Fibroblast of lung (primary cell): ENCODE results near the gene RMND5B.

Experiments used
- EZH2 ChIP-seq: IDR thresholded peaks from 2 replicates; pipeline ENCODE4 v1.5.1; 2012; ENCODE audit warnings: low read length, control low read depth, mild to moderate bottlenecking; ENCODE audit errors: missing control alignments
- TF ChIP-seq, protein P1 (sequence below), 2 donors: IDR thresholded peaks in 1 of 2; conservative IDR thresholded peaks in 1 of 2; 1 replicate in 1 of 2; 2 replicates in 1 of 2; pipeline ENCODE4 v1.5.1; 2011 to 2012; ENCODE audit warnings: low read length in 2 of 2, control low read depth in 1 of 2, inconsistent platforms in 1 of 2, low read depth in 1 of 2, mild to moderate bottlenecking in 1 of 2

DNA sequence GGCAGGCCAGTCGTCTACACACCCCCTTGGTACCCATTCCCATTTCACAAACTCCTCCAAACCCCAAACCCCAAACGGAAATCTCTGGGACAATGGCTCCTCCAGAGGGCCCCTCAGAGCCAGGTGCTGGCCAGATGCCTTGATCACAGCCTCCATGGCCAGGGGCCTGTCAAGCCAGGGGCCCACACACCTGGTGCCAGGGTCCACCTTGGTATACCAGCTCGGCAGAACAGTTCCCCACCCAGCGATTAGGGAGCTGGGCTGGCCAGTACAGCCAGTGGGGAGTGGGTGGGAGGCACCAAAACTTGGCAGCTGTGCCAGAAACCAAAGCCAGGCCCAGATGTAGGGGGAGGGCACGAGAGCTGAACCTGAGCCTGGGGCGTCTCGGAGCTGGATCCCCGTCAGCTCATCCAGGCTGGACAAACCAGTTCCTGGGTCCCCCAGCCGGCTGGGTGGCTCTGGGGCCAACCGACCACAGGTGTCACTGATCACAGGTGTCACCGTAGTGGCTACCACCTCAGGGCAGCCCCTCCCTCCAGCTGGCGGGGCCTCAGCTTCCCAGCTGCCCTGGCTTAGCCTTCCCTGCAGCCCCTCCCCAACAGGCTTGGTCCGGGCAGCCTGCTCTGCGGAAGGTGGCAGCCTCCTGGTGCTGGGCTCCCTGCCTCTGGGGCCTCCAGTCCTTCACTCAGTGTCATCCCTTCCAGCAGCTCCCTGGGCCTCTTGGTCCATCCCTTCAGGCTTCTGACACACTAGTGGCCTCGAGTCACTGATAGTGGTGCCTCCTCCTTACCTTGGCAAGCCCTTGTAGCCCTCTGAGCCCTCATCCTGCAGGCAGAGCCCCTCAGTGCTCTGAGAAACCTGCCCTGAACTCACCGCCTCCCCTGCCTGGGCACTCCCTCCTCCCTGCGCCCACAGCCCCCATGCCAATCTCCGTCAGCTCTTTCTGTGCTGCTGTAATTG, 6.6 kb upstream of the RMND5B start:
- TF ChIP-seq, protein P1, sequence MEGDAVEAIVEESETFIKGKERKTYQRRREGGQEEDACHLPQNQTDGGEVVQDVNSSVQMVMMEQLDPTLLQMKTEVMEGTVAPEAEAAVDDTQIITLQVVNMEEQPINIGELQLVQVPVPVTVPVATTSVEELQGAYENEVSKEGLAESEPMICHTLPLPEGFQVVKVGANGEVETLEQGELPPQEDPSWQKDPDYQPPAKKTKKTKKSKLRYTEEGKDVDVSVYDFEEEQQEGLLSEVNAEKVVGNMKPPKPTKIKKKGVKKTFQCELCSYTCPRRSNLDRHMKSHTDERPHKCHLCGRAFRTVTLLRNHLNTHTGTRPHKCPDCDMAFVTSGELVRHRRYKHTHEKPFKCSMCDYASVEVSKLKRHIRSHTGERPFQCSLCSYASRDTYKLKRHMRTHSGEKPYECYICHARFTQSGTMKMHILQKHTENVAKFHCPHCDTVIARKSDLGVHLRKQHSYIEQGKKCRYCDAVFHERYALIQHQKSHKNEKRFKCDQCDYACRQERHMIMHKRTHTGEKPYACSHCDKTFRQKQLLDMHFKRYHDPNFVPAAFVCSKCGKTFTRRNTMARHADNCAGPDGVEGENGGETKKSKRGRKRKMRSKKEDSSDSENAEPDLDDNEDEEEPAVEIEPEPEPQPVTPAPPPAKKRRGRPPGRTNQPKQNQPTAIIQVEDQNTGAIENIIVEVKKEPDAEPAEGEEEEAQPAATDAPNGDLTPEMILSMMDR (conservative IDR thresholded peaks at IDR 0.05 in 1 of 2, IDR thresholded peaks at IDR 0.05 in 1 of 2; ENCODE audit: low read depth in 1 of 2, low read length in 2 of 2), result no peak
- TF ChIP-seq EZH2, result no peak
